UCSD-AML1 (cell line): Measurements from ENCODE around the gene CNBP.

ENCODE experiments used
- DNase-seq: peaks from one replicate; lab custom pipeline; 2025; ENCODE audit not compliant: unreplicated experiment; lab: John Stamatoyannopoulos, UW

Gene CNBP

DNA sequence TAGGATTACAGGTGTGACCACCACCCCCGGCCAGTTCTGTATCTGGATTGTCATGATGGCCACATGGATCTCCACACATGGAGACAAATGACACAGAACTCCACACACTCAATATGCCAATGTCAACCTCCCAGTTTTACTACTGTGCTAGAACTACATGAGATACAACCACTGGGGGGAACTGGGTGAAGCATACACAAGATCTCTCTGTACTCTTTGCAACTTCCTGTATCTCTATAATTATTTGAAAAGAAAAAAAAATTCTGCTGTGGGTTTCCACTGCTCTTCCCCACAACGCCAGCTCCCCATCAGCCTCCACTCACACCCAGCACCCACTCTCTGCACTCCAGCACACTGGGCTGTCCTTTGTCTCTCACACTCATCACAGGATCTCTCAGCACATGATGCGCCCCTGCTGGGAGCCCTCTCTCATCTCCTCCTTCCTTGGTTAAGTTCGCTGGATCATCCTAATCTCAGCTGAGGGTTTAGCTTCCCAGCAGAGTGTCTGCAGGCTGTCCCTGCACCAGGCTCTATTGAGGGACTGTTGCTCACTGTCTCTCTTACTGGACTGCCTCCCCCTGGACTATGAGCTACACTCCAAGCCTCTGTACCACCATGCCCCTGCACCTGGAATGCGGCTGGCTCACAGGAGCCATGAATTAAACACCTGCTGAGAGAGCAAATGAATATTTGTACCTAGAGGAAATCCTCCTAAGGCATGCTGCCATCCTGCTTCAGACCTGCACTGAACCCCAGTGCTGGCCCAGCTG, 51.4 kb downstream of the CNBP start:
- no peak for DNase-seq

DNA sequence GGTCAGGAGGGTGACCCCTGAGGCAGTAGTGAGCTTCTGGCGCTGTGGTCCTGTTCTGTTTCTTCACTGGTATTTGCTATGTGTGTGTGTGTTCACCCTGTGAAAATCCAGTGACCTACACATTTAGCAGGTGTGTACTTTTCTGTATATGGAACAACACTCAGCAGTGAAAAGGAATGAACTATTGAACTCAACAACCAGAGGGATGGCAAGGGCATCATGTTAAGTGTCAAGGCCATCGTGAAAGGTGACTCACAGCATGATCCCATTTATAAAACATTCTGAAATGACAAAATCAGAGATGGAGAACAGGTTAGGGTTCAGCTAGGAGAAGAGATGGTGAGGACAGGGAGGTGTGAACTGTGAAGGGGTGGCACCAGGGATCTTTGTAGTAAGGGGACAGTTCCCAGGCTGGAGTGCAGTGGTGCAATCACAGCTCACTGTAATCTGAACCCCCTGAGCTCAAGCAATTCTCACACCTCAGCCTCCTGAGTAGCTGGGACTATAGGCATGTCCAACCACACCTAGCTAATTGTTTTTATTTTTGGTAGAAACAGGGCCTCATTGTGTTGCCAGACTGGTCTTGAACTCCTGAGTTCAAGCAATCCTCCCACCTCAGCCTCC, 52.1 kb downstream of the CNBP start:
- no peak for DNase-seq

DNA sequence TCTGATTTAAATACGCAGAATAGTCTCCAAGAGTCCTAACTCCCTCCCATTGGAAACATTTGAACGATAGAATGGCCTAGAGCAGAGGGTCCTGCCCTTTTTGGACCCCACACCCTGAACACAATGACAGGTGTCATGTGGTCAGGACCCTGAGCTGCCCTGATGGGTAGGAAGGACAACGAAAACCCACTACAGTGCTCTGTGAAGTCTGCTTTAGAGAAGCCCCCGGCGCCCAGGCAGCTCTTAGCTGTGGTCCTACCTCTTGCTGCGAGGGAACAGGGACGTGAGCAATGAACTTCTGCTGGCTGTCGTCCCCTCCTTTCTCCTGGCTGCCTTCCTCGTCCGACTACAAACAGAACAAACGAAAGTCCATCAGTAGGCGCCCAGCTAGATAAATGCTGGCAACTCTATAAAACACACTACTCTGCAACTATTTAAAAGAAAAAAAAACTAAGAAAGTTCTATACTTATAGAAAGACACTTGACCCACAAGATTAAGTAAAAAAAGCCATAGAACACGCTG, 53.3 kb downstream of the CNBP start:
- no peak for DNase-seq

DNA sequence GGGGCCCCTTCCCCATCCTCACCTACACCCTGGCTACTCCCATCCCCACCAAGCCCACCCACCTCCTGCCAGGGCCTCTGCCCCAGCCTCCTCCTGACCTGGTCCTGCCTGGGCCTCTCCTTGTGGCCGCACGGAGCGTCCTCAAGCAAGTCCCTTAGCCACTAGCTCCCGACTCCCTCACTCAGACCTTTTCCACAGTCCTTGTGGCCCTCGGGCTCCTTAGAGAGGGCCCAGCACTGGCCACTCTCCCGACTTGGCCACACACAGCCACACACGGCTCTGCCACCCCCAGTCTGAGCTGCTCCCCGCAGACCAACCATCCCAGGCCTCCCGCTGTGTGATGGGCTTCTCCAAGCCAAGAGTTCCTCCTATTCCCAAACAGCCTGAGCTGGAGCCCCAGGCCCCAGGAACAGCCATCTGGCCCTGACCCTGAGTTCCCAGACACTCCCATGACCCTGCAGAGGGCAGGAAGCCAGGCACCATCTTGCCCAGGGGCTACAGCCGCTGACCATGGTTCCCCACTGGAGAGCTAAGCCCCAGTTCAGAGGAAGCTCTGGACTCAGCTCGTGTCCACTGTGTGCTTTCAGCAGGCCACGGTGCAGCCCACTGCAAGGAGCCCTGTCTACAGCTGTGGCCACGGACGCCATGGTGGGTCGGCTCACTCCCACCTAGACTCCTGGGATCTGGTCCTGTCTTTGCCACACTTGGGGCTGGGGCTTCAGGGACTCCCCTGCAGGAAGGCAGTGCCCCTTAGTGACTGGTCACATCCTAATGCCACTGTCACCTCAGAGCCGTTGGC, 55.1 kb downstream of the CNBP start:
- DNase-seq: no peak

DNA sequence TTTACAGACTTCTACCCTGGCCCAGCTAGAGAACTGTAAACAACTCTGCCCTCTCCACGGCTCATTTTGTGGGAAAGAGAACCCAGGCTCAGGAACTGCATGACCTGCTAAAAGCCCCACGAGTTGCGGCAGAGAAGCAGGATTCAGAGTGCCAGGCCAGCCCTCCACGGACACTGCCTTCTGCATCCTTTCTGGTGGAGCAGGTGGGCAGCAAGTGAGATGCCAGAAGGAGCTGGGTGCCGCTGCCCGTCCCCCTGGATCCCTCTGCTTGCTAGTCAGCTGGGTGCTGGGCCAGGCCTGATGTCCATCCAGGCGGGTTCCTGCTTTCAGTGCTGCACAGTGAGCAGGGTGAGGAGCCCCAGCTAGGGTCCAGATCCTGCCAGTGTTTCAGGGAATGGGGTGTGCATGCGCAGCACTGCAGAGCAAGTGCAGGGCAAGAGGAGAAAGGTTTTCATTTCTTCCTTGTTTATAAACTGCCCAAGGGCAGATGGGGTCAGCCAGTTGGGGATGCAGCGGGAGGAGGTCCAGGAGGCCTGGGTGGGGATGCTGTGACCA, 56.9 kb downstream of the CNBP start:
- DNase-seq: no peak

DNA sequence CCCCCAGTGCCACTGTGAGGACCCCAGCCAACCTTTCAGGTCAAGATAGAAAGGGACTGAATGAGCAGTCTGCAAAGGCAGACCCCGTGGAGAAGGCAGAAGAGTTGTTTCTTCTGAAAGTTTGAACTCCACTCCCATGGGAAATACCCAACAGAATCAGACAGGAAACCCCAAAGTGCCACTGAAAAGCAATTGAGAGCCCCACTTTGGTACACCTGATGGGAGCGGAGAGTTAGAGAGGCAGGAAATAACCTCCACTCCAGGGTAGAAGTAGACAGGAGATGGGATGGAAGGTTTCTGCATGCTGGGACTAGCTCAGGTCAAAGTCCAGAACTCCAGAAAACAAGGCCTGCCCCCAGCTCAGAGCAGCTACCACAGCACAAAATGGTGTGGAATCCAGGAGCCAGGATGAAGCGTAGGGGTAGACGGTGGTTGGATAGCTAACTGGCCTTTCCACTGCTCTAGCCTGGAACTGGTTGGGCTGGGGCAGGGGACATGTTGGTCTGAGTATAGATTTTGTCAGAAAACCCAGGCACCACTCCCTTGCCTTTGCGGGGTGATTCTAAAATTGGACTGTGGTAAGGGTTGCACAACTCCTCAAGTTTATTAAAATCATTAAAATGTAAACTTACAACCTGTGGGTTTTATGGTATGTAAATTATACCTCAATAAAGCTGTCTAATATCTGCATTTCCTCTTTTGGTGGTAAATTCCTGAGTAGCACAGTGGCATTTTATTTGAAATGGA, 60.2 kb downstream of the CNBP start:
- DNase-seq: no peak

DNA sequence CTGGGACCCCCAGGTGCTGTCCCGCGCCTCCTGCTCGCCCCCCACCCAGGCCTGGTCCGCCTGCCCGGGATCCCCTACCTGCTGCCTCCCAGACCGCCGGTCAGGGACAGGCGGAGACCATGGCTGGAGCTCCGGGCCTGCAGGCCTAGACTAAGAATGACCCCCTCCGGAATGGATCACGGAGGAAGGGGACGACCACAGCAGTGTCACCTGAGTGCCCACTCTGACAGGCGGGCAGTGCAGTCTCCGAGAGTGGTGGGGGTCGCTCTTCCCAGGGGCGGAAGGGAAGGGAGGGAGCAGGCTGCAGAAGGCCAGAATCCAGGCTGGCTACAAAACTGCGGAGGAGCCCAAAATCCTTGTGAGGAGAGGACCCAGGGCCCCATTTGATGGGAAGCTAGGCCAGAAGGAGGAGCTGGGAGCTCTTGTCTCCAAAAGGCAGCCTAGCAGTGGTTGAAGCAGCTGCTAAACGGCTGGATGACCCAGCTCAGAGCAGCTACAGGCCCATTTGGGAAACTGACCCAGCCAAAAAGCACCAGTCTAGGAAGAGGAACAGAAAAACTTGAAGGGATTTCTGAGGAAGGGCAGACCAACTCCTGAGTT, 61.2 kb downstream of the CNBP start:
- no peak for DNase-seq

DNA sequence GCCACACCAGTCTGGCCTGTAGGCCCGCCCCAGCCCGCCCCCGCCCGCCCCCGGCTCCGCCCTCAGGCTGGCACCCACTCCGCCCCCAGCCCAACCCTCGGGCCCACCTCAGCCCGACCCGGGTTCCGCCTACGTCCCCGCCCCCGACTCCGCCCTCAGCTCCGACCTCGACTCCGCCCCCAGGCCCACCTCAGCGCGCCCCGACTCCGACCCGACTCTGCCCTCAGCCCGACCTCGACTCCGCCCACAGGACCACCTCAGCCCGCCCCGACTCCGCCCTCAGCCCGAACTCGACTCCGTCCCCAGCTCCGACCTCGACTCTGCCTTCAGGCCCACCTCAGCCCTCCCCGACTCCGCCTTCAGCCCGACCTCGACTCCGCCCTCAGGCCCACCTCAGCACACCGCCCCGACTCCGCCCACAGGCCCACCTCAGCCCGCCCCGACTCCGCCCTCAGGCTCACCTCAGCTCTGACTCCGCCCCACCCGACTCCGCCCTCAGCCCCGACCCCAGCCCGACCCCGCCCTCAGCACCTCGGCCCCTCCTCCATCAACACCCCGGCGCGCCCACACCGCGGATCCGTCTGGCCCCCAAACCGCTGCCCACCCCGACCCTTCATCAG, 61.8 kb downstream of the CNBP start, which contains the start of gene RAB43:
TSS of gene RAB43 (minus strand) at position 13 of the 620 bp plus-strand sequence. CDS start 315 bp downstream, outside the sequence.
- DNase-seq: peak; percentile 80

DNA sequence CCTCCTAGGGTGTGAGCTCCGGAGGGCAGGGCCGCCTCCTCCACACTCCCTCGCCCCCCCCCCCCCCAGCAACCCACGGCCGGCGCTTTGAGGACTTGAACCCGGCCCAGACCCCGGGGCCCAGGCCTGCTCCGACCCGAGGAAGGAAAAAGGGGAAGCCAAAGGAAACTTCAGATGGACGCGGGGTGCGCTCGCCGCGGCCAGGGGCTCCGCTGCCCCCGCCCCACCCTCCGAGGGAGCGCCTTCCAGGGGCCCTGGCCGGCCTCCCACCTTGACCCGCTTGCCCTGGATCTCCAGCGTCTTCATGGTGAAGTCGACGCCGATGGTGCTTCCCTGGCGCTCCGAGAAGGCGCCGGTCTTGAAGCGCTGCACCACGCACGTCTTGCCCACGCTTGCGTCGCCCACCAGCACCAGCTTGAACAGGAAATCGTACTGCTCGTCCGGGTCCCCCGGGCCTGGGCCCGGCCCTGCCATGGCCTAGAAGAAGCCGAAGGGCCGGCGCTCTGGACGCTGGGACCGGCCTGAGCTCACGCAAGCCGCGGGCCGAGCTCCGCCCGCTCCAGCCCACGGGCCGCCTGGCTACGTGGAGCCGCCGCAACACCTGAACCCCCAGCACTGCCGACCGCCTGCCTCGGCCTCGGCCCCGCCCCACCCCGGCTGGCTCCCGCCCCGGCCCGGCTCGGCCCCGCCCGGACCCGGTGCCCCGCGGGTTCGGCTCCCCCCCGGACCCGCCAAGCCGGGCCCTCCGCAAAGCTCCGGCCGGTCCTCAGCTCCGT, 62.5 kb downstream of the CNBP start:
- no peak for DNase-seq

DNA sequence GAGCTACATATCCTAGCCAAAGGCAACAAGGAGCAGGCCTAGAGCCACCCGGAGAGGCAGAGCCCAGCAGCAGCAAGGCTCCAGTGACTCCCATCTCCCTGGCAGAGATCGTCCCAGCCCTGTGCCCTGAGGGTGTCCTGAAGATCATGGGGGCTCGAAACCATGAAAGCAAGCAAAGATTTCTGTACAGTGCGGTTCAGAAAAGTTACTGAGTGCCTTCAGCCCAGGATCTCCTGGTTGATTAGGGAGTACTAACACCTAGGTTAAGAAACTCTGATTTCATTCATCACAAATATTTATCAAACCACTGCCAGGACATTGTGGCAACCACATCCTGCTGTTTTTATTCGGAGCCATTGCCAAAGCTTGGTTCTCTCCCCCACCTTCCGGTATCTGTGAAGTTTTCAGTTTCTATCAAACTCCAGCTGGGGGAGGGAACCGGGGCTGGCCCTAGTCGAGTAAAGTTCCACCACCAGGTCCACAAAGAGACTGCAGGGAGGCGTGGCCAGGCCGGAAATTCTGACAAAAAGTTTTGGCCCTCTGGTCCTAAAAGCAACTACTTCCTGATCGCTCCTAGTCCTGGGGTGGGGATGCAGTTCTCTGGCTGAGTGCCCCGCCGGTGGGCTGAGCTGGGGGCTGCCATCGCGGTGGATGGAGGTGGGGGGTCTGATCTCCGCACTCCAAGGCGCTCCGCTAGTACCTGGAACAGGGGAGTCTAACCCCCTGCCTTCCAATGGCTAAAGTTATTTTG, 63.3 kb downstream of the CNBP start:
- peak; percentile 91 for DNase-seq

DNA sequence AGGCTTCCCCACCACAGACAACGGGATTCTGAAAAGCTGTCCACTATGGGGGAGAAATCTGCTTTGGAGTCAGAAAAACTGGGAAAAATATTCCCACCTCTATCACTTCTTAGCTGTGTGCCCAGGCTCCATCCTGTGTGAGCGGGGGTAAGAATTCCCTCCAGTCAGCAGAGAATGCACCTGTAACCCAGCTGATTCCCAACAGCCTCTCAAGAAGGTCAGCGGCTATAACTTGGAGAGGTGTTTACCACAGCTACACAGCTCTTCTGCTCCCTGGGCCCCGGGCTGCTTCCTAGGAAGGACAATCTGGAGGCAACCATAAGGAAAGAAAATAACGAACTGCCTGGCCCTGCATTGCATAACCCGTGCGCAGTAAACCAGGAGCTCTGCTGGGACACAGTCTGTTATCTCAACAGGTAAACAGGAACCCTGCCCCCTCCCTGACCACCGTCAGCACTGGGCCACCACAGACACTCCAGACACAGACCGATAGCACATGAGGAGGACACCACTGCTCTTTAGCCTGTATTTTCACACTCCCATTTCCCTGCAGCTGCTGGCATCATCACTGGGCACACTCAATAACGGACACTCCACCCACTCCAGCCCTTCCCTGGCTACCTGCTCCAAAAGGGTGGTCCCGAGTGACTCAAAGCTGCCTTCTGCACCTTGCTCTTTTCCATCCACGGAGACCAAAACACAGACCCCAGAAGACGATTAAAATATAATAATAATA, 64.2 kb downstream of the CNBP start:
- no peak for DNase-seq

DNA sequence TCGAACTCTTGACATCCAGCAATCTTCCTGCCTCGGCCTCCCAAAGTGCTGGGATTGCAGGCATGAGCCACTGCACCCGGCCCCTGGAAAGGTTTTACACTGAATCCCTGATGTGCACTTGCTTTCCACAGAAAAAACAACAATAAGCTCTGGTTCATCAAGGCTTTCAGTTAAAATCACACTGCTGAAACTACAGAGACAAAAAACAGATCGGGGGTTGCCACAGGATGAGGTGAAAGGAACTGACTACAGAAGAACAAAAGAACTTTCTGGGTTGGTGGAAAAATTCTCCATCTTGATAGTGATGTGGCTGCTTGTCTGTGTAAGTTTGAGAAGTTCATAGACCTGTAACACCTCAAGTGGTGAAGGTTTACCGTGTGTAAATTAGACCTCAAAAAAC, 65.0 kb downstream of the CNBP start:
- no peak for DNase-seq
